Upper lobe of left lung (tissue), 4 donors: ENCODE measurements around the gene RAI1.

Experiments used
- CTCF ChIP-seq, 6 experiments: fragments of 450-650 bp in 4 of 6; fragments of 200-600 bp in 2 of 6; sonication (generic) in 2 of 6; IDR thresholded peaks; one replicate each; pipeline ENCODE4 v1.5.1; 2016 to 2019; ENCODE audit warnings: antibody characterized with exemption in 6 of 6
- EP300 ChIP-seq, 4 donors: sonication (generic); formaldehyde crosslinking; IDR thresholded peaks; one replicate each; pipeline ENCODE4 v1.5.1; 2017; ENCODE audit warnings: antibody characterized with exemption in 4 of 4, control low read depth in 2 of 4
- POLR2A ChIP-seq, 4 donors: fragments of 450-650 bp; IDR thresholded peaks; one replicate each; pipeline ENCODE4 v1.5.1; 2016 to 2017; ENCODE audit warnings: antibody characterized with exemption in 4 of 4, mild to moderate bottlenecking in 2 of 4
- POLR2AphosphoS5 ChIP-seq, 2 donors: sonication (generic); formaldehyde crosslinking; IDR thresholded peaks; one replicate each; pipeline ENCODE4 v1.5.1; 2017; ENCODE audit warnings: antibody characterized with exemption in 2 of 2

- TF ChIP-seq POLR2AphosphoS5 (IDR thresholded peaks at IDR 0.05) (no peak), CTCF (IDR thresholded peaks at IDR 0.05) (no peak), POLR2A (IDR thresholded peaks at IDR 0.05) (no peak), EP300 (IDR thresholded peaks at IDR 0.05) (no peak)
Observed at GRCh38 chr17:17763136-17763535, 81.9 kb downstream of the RAI1 start.
